AG09319 (cell line): ENCODE measurements around the gene MSS51.
"Not testable (repeated sequence)": the region's sequence is repeated elsewhere in the genome, so short reads cannot be mapped to it uniquely, and the experiment has no call there.

Experiments
- DNase-seq: peaks from one replicate; pipeline ENCODE4 v3.0.0-alpha.2; 2010; ENCODE audit warnings: low read depth; ENCODE audit errors: extremely low read depth
- CTCF ChIP-seq: IDR thresholded peaks from 2 replicates; pipeline ENCODE4 v1.5.1; 2011; ENCODE audit warnings: low read depth, mild to moderate bottlenecking, inconsistent platforms, low read length, moderate library complexity

Gene MSS51

DNA sequence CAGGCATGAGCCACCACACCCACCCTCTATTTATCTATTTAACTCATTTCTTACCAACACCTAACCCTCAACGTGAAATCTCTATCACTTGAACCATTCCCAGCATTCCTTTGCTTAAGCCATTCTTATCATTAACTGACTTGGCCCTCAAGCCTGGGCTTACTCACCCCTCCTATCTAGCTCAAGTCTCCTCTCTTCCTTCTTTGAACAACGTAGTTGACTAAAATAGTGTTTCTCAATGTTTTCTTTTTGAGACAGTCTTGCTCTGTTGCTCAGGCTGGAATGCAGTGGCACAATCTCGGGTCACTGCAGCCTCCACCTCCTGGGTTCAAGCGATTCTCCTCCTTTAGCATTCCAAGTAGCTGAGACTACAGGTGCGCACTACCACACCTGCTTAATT is 26.5 kb downstream of the MSS51 start:
- no peak for TF ChIP-seq CTCF
- DNase-seq = no peak

GRCh38 chr10:73405556-73405955 is 27.8 kb downstream of the MSS51 start:
- DNase-seq = no peak
- TF ChIP-seq CTCF = no peak

GRCh38 chr10:73404690-73405089 is 28.7 kb downstream of the MSS51 start:
- TF ChIP-seq CTCF = no peak
- DNase-seq = no peak

GRCh38 chr10:73401636-73402035 is 31.7 kb downstream of the MSS51 start:
- no peak for TF ChIP-seq CTCF
- no peak for DNase-seq

DNA sequence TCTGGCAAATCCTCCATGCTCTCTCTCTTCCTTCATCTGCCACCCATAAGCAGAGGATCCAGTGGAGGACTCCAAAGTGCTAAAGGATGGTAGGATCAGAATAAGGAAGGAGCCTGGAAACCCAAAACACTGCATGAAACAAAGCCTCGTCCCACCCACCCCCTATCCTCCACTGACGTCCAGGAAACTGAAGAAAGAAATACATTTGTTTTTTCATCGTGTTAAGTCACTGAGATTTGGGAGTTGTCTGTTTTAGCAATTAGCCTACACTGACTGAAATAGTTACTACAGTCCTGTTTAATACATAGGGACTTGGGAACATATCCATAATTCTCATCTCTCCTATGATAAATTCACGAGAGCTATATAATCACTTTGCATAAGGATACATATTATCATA is 34.3 kb downstream of the MSS51 start:
- no peak for TF ChIP-seq CTCF

DNA sequence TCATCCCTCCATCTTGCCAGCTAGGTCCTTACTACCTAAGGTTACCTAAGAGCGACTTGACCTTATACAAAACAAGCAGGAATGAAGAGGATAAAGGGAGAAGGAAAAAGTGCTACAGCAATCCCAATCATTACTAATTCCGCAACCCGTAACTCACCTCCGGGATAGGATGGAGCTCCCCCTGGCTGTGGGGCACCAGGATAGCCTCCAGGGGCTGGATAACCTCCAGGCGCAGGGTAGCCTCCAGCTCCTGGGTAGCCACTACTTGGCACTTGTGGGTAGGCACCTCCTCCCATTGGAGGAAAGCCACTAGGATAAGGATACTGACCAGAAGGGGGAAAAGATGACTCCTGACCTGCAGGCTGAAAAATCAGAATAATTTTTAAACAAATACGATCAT is 35.3 kb downstream of the MSS51 start:
- peak; percentile 2 for TF ChIP-seq CTCF
- DNase-seq = no peak

More for the DNA sequence above, 34.3 kb downstream of the MSS51 start:
- no peak for DNase-seq

DNA sequence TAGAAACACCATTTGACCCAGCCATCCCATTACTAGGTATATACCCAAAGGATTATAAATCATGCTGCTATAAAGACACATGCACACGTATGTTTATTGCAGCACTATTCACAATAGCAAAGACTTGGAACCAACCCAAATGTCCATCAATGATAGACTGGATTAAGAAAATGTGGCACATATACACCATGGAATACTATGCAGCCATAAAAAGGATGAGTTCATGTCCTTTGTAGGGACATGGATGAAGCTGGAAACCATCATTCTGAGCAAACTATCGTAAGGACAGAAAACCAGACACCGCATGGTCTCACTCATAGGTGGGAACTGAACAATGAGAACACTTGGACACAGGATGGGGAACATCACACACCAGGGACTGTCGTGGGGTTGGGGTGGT is 39.0 kb downstream of the MSS51 start:
- not testable (repeated sequence) for DNase-seq

DNA sequence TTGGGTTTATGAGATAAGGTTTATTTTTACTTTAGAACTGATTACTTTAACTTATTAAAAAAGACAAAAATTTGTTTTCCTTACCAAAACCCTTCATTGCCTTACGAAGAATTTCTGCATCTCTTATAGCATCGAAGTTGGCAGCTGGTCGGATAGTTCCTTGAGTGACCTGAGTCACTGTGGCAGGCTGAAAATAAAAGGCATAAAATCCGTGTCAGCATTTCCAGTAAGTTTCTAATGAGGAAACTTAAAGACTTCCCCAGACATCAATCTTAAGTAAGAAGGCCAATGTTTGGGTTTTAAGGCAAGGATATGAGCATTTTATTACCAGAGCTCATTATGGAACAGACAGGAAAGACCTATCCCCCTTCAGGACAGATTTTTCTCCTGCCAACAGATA is 45.1 kb downstream of the MSS51 start:
- no peak for TF ChIP-seq CTCF

More for the DNA sequence above, 45.1 kb downstream of the MSS51 start:
- DNase-seq = no peak
